Fibroblast of the conjunctiva (primary cell): ENCODE measurements around the gene PLS3.

ENCODE experiments used
- DNase-seq: peaks from one replicate; pipeline ENCODE4 v3.0.0-alpha.2; 2010; ENCODE audit warnings: low read depth

The PLS3 gene

GRCh38 chrX:115693476-115693875 is 132.5 kb downstream of the PLS3 start:
- no peak for DNase-seq

- no peak for DNase-seq
Observed at GRCh38 chrX:115694028-115694427, 133.1 kb downstream of the PLS3 start.

- no peak for DNase-seq
Observed at GRCh38 chrX:115696039-115696438, 135.1 kb downstream of the PLS3 start.

DNA sequence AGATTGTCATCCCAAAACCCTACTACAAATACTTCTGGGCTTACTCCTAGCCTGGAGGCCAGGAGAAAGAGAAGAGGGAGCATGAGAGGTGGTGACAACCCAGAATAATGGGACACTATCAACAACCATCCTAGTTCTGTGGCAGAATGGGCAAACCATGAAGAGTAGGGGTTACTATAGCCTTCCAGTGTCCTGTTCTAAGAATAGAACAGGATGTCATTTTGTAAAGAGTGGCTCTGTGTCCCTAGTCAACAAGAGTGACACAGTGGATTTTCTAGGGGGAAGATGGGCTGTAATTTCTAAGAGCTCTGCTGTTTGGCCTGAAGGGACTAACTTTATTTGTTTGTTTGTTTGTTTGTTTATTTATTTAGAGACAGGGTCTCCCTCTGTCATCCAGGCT is 136.0 kb downstream of the PLS3 start:
- DNase-seq: no peak

DNA sequence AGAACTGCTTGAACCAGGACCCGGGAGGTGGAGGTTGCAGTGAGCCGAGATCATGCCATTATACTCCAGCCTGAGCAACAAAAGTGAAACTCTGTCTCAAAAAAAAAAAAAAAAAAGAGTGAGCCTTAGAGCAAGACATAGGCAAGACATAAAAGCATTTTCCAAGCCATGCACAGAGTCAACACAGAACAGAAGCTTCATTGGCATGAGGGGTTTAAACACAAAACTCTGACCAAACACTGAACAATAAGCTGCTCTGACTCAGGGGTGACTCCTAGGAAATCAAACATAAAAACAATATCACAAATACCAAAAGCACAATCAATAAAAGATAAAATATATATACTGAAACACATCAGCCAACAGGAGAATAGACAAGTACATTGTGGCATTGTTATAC is 136.8 kb downstream of the PLS3 start:
- no peak for DNase-seq
